Measurements from ENCODE around the gene PNMA6E. TPM values are rescaled to one million over a fixed set of nuclear protein-coding genes. Genes with fewer than 3 reads are reported as not detected.

PNMA6E gene
- total and polyA plus RNA-seq, 2 experiments from 2014 or later, result not detected

DNA sequence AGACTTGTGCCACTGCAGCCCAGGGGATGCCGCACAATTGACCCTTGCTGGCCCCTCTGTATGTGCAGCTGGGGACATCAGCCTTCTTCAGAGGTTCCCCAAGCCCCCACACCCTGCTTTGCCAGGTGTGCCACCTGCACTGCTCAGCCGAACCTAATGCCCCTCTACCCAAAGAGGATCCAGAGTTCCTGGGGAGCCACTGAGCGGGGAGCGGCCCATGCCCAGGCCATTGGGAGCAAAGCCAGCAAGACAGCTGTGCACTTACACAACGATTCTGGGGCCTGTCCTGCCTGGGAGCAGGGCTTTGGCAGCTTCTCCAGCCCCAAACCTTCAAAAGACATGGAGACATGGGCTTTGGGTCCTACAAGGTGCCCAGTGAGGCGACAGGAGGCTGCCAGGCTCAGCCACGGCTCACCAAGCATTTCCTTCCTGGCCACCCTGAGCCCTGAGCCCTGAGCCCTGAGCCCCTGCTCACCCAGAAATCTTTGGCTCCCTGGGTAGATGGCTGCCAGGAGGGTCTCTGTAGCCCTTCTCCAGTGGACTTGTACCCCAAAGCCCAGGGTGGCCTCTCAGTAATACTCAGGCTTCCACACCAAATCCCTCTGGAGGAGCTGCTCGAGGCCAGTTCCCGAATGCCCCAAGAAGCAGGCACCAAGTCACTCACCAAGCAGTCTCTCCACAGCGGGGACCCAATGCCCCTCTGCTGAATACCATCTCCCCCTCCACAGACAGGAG is 13.0 kb downstream of the PNMA6E start (continued):
- TF ChIP-seq, protein P1, sequence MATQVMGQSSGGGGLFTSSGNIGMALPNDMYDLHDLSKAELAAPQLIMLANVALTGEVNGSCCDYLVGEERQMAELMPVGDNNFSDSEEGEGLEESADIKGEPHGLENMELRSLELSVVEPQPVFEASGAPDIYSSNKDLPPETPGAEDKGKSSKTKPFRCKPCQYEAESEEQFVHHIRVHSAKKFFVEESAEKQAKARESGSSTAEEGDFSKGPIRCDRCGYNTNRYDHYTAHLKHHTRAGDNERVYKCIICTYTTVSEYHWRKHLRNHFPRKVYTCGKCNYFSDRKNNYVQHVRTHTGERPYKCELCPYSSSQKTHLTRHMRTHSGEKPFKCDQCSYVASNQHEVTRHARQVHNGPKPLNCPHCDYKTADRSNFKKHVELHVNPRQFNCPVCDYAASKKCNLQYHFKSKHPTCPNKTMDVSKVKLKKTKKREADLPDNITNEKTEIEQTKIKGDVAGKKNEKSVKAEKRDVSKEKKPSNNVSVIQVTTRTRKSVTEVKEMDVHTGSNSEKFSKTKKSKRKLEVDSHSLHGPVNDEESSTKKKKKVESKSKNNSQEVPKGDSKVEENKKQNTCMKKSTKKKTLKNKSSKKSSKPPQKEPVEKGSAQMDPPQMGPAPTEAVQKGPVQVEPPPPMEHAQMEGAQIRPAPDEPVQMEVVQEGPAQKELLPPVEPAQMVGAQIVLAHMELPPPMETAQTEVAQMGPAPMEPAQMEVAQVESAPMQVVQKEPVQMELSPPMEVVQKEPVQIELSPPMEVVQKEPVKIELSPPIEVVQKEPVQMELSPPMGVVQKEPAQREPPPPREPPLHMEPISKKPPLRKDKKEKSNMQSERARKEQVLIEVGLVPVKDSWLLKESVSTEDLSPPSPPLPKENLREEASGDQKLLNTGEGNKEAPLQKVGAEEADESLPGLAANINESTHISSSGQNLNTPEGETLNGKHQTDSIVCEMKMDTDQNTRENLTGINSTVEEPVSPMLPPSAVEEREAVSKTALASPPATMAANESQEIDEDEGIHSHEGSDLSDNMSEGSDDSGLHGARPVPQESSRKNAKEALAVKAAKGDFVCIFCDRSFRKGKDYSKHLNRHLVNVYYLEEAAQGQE (IDR thresholded peaks at IDR 0.05; ENCODE audit: unreplicated experiment), result no peak
- TF ChIP-seq ETS1 (IDR thresholded peaks at IDR 0.05), result no peak
- no peak for TF ChIP-seq ZNF114 (CRISPR knock-in tag; IDR thresholded peaks at IDR 0.05)

DNA sequence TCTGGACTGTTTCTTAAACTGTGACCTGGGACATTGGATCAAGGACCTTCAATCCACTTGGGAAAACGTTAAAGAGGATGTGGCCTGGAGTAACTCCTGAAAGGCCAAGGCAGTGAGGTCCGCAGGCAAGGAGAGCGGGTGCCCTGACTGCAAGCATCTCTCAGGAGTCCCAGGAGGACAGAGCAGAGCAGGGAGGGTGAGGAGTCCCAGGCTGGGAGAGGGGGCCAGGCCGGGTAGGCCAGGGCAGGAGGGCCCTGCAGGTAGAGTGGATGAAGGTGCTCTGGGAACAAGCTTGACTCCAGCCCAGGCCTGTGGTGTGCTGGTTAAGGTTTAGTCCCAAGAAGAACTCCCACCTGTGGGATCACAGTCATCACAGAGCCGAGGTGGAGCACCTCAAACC is 13.8 kb downstream of the PNMA6E start:
- DNase-seq (ENCODE audit: low spot score) (no peak), ATAC-seq (no peak)
- no peaks in the 10 kb centered on the region for H3K4me1 Mint-ChIP-seq
- no peaks in the 10 kb centered on the region for H3K27me3 Mint-ChIP-seq (ENCODE audit: insufficient read depth, low read depth, poor library complexity)
- TF ChIP-seq, protein P1 (IDR thresholded peaks at IDR 0.05; ENCODE audit: unreplicated experiment), result no peak
- no peak for TF ChIP-seq NANOG (IDR thresholded peaks at IDR 0.05; ENCODE audit: borderline replicate concordance)
- TF ChIP-seq EZH2phosphoT487 (IDR thresholded peaks at IDR 0.05; ENCODE audit: unreplicated experiment), result no peak
- no peak overlapping the region for H3K4me3 Mint-ChIP-seq
- H3K36me3 Mint-ChIP-seq (ENCODE audit: low read depth), result no peaks in the 10 kb centered on the region
- no peaks in the 10 kb centered on the region for H3F3A ChIP-seq (replicated peaks; ENCODE audit: low read depth)
- no peak overlapping the region for H3K27ac Mint-ChIP-seq
- no peaks in the 10 kb centered on the region for H3K36me3 ChIP-seq (ENCODE audit: insufficient read depth)
- H3K9me3 Mint-ChIP-seq, result no peaks in the 10 kb centered on the region
- no peak overlapping the region for H2AFZ ChIP-seq
- H3K4me1 ChIP-seq (ENCODE audit: insufficient read depth), result no peaks in the 10 kb centered on the region
- H3K79me2 ChIP-seq (replicated peaks; ENCODE audit: insufficient read depth), result no peaks in the 10 kb centered on the region
- H3K27ac ChIP-seq (ENCODE audit: low read depth), result no peak overlapping the region
- no peaks in the 10 kb centered on the region for H3K9me2 ChIP-seq (ENCODE audit: insufficient read depth)
- H3K4me3 ChIP-seq, result no peak overlapping the region
- H3K4me2 ChIP-seq, result no peak overlapping the region
- H3K27me3 ChIP-seq (ENCODE audit: insufficient read depth), result no peaks in the 10 kb centered on the region
- no peaks in the 10 kb centered on the region for H4K20me1 ChIP-seq (replicated peaks; ENCODE audit: insufficient read depth)
